HL-60 (cell line): ENCODE results near the gene SLC22A3.

Experiments used
- DNase-seq, 2 experiments: peaks; one replicate each; pipeline ENCODE4 v3.0.0-alpha.2; 2010 to 2020; ENCODE audit warnings: low read depth in 1 of 2, low spot score in 1 of 2
- H3K27ac ChIP-seq: fragments of 250-450 bp; sonication (Bioruptor Pico); replicated peaks from 2 replicates; pipeline ENCODE4 v1.5.1; 2020; ENCODE audit warnings: mild to moderate bottlenecking, moderate library complexity
- H3K27me3 ChIP-seq: fragments of 250-450 bp; sonication (Bioruptor Pico); 2 replicates; pipeline ENCODE4 v1.5.1; 2021; ENCODE audit warnings: mild to moderate bottlenecking, moderate library complexity; ENCODE audit not compliant: insufficient read depth, poor library complexity, severe bottlenecking
- H3K4me3 ChIP-seq: replicated peaks from 2 replicates; pipeline ENCODE4 v1.5.1; 2011; ENCODE audit warnings: mild to moderate bottlenecking, control low read depth, low read length; ENCODE audit not compliant: insufficient read depth
- CTCF ChIP-seq: IDR thresholded peaks from one replicate; pipeline ENCODE4 v1.5.1; 2011; ENCODE audit warnings: low read length, control low read depth, inconsistent platforms; ENCODE audit not compliant: insufficient read depth
- GABPA ChIP-seq: IDR thresholded peaks from 2 replicates; pipeline ENCODE4 v1.6.1; 2012; ENCODE audit warnings: low read depth
- POLR2AphosphoS5 ChIP-seq: IDR thresholded peaks from 2 replicates; pipeline ENCODE4 v1.6.1; 2012; ENCODE audit warnings: low read depth
- REST ChIP-seq: IDR thresholded peaks from 2 replicates; pipeline ENCODE4 v1.6.1; 2012; ENCODE audit warnings: low read depth; ENCODE audit not compliant: insufficient replicate concordance
- SPI1 ChIP-seq: IDR thresholded peaks from 2 replicates; pipeline ENCODE4 v1.6.1; 2012; ENCODE audit warnings: low read depth, mild to moderate bottlenecking, borderline replicate concordance

Gene SLC22A3

GRCh38 chr6:160394654-160395035 lies 46.5 kb downstream of the SLC22A3 start:
- no peak for TF ChIP-seq CTCF
- no peak for TF ChIP-seq GABPA
- no peak for TF ChIP-seq SPI1
- TF ChIP-seq POLR2AphosphoS5, result no peak
- no peak for TF ChIP-seq REST
- DNase-seq, result no peak
- no peaks in the 10 kb centered on the region for H3K27me3 ChIP-seq
- H3K27ac ChIP-seq, result no peak overlapping the region
- no peak overlapping the region for H3K4me3 ChIP-seq

- Histone ChIP-seq H3K27ac (no peak overlapping the region), H3K27me3 (no peaks in the 10 kb centered on the region), H3K4me3 (no peak overlapping the region)
- DNase-seq, result no peak
- TF ChIP-seq CTCF, result no peak
- TF ChIP-seq POLR2AphosphoS5, result no peak
- TF ChIP-seq REST, result no peak
- no peak for TF ChIP-seq GABPA
- no peak for TF ChIP-seq SPI1
Observed at GRCh38 chr6:160395187-160395586, 47.0 kb downstream of the SLC22A3 start.

- Histone ChIP-seq H3K4me3 (no peak overlapping the region), H3K27me3 (no peaks in the 10 kb centered on the region), H3K27ac (no peak overlapping the region)
- DNase-seq, result no peak
- TF ChIP-seq POLR2AphosphoS5 (no peak), REST (no peak), GABPA (no peak), SPI1 (no peak), CTCF (no peak)
Observed at GRCh38 chr6:160396292-160396691, 48.1 kb downstream of the SLC22A3 start.
